ENCODE measurements around the gene DUS2.

The DUS2 gene

DNA sequence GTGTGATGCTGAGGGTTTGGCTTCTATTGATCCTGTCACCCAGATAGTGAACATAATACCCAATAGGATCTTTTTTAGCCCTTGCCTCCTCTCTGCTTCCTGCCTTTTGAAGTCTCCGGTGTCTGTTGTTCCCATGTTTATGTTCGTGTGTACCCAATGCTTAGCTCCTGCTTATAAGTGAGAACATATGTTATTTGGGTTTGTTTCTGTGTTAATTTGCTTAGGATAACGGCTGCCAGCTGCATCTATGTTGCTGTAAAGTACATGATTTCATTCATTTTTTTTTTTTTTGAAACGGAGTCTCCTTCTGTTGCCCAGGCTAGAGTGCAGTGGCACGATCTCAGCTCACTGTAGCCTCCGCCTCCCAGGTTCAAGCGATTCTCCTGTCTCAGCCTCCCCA lies 23.0 kb downstream of the DUS2 start:
- DNase-seq (ENCODE audit: low spot score), result no peak

DNA sequence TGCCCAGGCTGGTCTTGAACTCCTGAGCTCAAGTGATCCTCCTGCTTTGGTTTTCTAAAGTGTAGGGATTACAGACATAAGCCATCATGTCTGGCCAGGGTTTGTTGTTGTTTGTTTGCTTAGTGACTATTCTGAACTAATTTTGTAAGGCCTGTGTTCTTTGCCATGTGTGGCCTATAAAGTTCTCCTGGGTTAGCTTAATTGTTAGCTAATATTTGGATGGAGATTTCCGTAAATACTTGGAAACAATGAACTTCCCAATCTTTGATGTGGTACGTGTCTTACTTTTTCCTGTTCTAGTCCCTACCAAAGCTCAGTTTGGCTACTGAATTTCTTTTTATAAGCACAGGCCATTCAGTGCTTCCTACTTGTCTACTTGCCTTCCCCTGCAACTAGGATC lies 24.9 kb downstream of the DUS2 start:
- no peak for DNase-seq (ENCODE audit: low spot score)

DNA sequence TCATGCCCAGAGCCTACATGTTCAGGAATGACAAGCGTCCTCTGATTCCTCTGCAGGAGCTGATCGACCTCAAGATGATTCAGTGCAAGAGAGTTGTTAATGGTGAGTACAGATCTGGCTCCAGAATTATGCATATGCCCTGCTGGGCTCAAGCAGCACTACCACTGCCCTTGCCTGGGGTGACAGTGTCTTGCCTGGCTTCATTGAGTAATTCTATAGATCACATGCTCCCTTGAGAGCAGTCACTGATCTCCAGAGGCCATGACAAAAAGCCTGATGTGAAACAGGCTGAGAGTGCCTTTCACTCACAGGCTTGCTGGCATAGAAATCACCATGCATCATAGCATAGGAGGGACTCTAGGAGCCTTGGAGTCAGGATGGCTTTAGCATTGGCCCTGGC lies 26.4 kb downstream of the DUS2 start:
- DNase-seq (ENCODE audit: low spot score), result no peak

DNA sequence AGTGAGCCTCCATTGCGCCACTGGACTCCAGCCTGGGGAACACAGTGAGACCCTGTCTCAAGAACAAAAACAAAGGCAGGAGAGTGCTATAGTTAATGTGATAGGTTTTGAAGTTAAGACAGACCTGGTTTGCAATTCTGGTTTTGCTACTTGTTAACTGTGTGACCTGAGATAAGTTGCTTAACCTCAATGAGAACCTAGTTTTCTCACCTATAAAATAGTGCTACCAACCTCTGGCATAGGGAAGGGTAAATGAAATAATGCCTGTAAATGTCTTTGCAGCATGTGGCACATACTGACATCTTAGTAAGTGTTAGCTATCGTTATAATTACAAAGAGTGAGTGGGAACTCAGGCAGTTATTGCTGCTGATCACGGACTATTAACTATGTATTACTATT lies 32.3 kb downstream of the DUS2 start:
- DNase-seq (ENCODE audit: low spot score), result no peak

DNA sequence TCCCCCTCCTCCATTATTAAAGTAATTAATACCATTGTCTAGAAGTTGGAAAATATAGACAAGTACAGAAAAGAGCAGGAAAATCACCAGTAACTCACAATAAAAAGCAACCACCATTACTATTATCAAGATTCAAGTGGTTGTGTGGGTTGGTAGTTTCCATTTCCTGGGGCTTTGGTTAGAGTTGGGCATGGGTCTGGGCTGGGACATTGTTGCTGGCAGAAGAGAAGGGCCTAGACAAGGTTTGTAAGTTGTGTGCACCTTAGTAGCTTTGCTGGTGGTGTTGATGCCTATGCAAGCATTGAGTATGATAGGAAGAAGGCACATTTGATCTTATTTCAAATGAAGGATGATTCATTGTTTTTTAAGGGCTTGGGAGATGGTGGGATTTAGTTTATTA lies 36.7 kb downstream of the DUS2 start:
- DNase-seq (ENCODE audit: low spot score), result no peak

DNA sequence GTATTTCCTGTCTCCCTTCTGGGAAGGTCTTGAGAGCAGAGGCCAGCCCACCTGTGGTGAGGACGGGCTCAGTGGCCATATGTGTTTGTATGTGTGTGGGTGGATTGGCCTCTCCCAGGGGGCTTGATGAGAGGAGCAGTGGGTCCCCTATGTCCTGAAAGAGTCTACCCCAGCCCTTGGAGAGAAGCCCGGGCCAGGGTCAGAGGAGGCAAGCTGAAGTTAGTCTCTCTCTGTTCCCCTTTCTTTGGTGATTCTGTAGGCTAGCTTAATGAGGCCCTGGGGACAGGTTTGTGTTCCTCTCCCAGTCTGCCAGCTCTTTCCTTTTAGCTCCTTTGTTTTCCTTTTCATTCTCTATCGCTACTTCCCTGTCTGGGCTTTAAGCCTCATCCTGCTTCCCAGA lies 38.3 kb downstream of the DUS2 start:
- DNase-seq (ENCODE audit: low spot score), result no peak

DNA sequence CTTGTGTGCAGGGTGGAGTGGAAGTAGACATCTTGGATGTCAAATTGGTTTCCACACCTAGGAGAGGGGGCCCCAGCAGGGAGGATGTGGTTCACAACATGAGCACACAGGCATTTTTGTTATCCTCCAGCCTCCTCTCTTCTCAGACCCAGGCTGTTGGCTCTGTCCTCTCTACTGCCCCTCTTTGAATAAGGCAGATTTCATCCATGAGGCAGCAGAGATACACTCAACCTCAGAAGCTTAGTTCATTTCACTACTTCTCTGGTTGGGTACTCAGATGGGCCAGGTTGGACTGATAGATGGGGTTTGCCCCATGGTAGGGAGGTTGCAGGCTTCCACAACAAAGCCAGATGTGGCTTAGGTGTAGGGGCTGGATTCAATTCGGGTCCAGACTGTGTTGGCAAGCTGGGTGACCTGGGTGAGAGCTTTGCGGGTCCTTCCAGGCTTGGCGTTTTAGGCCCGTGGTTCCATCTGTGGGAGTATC lies 39.9 kb downstream of the DUS2 start:
- DNase-seq (ENCODE audit: low spot score), result no peak

DNA sequence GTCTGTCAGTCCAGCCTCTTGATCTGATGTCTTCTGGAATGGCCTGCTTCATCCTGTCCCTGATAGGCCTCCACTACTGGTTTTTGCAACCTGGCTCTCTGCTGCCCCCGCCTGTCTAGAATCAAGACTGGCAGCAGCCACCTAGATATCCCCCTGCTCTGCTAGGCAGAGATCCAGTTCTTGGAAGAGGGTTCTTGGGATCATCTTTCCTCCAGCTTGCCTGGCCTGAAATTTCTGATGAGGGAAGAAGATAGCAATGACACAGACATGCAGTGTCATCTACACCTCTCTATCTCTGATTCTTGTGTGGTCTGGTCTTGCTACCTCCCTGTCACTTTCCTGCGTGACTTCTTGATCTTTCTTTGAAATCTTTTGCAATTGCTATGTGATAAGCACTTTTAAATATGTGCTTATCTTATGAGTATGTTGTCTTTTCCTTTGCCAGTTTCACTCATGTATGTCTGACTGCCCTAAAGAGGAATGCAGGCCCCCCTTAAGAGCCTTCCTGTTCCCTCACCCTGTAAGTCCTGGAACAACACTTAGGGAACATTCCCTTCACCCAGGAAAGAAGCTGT lies 41.8 kb downstream of the DUS2 start:
- peak; percentile 68 for DNase-seq (ENCODE audit: low spot score)

DNA sequence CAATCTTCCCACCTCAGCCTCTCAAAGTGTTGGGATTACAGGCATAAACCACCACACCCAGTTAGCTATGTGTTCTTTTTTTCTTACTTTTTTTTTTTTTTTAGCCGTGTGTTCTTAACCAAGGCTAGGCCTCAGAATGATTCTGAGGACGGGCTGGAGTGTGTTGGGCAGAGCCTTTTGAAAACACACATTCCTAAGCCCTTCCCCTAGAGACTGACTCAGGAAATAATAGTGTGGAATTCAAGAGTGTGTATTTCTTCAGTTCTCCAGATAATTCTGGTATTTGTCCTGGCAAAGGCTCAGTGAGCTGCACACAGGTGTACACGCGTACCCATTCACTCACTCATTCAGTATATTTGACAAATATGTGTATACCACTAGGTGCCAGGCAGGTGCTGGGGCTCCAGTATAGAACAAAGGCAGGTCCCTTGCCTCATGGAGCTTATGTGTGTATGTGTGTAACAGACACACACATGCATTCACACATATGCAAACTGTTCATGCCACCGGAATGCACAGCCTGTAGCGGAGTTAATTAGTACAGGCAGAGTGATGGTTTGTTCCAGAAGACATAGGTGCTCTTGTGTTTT lies 42.7 kb downstream of the DUS2 start:
- no peak for DNase-seq (ENCODE audit: low spot score)

DNA sequence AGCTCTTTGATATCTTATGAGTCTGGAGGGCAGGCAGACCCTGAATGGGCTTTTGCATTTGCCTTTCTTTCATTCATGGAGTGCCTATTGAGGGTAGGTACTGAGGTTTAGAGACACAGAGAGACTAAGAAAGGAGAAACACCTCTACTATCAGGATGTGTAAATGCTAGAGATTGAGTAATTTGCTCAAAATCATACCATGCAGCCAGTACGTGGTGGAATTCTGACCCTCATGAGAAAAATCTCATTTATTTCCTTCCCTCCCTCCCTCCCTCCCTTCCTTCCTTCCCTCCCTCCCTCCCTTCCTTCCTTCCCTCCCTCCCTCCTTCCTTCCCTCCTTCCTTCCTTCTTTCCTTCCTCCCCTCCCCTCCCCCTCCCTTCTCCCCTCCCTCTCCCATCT lies 43.7 kb downstream of the DUS2 start:
- DNase-seq (ENCODE audit: low spot score), result no peak

DNA sequence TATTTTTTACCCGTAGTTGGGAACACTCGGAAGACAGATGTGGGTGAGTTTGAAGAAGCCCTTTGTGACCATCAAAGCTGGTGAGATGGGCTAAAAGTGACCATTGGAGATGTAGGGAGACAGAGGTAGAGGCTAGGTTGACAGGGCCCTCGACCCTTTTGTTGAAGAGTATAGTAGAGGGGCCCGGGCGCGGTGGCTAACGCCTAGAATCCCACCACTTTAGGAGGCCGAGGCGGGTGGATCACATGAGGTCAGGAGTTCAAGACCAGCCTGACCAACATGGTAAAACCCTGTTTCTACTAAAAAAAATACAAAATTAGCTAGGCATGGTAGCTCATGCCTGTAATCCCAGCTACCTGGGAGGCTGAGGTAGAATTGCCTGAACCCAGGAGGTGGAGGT lies 45.8 kb downstream of the DUS2 start:
- no peak for DNase-seq (ENCODE audit: low spot score)

DNA sequence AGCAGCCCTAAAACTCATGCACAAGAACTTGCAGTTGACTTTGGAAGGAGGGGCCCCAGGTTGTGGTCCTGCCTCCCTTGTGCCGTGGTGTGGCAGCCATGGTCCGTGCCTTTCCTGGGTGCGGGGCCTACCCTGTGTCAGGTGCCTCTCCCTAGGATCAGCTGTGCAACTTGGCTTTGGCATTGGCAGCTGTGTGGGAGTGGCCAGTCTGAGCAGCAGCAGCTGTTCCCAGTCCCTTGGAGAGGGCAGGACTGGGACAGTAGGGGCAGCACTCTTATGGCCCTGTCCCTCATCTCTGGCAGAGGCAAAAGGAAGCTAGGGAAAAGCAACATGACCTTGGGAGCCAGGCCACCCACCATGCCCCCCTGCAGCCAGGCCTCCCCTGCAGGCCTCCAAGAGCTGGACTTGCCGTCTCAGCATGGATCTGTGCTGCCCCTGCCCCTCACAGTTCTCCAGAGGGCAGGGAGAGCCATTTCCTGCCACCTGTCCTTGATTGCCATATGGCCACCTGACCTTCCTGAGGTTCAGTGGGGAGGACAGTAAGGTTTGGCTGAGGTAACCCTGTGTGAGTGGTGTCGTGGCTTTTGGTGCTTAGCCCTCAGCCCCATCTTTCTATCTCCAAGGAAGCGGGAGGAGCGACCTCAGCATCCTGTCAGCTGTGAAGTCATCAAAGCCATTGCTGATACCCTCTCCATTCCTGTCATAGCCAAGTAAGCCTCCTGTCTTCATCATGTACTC lies 46.6 kb downstream of the DUS2 start:
- DNase-seq (ENCODE audit: low spot score), result no peak

DNA sequence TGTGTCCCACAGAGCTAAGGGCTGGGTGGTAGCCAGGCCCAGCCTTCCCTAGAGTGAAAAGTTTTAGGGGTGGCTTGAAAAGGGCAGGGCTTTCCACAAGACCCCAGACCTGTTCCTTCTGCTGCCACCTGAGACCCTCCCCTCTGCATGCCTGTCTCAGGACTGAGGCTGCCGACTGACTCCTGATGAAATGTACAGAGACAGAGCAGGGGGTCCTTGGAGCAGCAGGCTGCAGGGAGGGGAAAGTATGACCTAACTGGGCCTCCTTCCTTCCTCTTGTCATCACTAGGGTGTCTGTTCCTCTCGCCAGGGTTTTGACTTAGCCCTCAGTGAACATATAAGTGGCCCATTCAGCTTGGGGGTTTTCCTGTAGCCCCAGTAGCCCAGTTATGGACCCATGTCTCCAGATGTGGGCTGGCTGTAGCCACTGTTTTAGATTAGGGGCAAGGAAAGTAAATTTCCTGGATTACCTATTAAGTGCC lies 47.2 kb downstream of the DUS2 start:
- no peak for DNase-seq (ENCODE audit: low spot score)

DNA sequence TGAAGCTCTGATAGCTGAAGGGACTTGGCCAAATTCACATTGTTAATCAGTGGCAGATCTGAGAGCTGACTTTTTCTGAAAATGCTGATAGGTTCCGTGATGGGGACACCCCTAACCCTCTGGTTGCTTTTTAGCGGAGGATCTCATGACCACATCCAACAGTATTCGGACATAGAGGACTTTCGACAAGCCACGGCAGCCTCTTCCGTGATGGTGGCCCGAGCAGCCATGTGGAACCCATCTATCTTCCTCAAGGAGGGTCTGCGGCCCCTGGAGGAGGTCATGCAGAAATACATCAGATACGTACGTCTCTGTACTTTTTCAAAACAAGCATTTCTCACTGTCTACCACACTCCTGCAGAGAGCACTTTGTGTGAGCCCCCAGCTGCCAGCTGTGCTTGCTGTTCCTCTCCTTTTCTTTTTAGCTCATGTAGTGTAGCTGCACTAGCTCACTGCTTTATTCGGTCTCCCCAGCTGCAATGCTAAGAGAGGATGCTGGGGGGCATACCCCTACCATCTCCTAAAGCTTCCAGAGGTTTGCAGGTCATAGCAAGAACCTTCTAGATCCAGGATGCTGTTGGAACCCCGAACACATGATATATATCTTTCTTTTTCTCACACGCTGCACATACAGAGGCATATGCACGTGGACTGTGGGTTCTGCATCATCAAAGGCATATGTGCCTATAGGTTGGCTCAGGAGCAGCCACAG lies 47.9 kb downstream of the DUS2 start:
- DNase-seq (ENCODE audit: low spot score), result no peak

DNA sequence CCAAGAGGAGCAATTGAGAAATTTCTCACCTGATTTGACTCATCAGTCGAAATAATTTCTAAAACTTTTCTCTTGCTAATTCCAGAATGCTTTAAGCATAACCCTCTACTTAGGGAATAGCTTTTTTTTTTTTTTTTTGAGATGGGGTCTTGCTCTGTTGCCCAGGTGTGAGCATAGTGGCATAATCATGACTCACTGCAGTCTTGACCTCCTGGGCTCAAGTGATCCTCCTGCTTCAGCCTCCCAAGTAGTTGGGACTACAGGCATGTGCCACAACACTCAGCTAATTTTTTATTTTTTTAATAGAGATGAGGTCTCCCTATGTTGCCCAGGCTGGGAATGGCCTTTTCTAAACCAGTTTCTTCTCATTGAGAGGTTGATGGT lies 48.4 kb downstream of the DUS2 start:
- DNase-seq (ENCODE audit: low spot score), result no peak

DNA sequence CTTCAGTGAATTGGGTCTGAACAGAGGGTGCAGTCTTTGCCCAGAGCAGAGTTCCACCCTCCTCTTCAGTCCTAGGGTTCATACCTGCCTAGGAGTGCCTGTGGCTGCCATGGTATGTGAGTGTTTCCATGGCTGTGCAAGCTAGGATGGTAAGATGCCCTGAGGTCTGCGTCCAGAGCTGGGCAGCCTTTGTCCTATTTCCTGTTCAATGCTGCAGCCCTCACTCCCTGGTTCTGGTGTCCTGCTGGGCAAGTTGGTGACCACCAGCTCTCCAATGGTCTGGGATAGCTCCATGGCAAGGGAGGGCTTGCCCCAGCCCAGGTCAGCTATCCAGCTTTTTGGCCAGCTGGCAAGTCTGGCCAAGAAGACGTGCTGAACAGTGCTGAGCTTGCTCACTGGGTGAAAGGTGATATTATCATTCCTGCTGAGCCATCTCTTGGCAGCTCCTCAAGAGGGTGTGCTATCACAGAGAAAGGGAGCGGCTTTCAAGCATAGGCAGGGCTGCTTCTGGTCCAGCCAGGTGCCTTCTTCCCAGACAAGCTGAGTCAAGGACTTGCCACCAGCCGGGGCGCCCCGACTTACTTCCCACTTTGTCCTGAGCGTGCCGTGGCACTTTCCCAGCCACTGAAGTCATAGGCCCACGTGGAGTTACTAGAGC lies 49.1 kb downstream of the DUS2 start:
- no peak for DNase-seq (ENCODE audit: low spot score)

DNA sequence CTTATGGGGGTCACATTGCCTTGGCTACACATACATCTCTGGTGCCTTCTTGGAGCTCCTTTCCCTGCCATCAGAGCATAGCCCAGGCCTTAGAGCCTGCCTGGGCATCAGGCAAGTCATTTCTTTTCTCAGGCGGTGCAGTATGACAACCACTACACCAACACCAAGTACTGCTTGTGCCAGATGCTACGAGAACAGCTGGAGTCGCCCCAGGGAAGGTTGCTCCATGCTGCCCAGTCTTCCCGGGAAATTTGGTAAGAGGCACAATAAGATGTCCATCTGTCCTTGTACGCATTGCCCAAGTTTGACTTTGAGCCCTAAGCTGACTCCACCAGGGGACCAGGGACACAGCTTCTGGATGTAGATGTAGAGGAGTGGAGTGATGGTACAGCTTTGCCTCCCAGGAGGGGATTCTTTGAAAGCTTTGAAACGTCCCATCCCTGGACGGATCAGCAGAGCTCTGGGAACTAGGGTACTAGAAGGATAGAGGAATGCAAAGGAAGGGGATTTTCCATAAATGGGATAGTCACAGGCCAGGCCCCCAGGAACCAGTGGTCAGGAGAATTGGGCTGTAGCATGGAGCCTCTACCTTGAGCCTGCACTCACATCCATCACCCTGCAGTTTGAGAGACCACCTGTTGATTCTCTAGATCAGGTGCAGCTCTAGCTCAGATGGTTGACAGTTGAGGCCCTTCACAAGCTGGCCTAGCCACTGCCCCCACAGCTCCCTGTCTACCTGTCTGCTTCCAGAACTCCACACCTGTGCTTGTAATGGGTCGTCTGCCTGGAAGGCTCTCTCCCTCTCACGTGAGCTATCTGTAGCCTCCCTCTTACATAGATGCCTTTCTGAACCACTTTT lies 51.0 kb downstream of the DUS2 start:
- no peak for DNase-seq (ENCODE audit: low spot score)

DNA sequence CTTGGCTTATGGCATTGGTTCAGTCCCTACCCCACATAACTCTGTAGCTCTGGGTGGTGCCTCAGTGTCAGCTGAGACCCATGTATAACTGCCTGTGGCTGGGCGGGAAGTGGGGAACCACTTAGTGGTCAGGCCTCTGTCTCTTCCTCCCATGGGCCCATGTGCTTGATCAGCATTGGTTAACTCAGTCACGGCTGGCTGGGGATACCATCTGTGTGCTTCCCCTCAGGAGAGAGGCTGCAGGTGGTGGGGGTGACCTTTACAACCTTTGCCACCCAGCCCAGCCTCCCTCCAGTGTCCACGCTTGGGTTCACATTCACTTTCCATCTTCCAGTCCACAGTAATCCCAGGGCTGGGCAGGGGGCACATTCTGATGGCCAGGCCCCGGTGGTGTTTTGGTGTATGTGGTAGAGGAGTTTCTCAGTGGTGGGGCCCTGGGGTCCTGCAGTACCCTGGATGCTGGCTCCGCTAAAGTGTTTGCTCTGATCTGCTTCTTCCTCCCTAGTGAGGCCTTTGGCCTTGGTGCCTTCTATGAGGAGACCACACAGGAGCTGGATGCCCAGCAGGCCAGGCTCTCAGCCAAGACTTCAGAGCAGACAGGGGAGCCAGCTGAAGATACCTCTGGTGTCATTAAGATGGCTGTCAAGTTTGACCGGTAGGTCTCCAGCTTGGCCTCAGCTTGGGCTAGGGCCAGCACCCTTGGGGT lies 51.9 kb downstream of the DUS2 start:
- no peak for DNase-seq (ENCODE audit: low spot score)

DNA sequence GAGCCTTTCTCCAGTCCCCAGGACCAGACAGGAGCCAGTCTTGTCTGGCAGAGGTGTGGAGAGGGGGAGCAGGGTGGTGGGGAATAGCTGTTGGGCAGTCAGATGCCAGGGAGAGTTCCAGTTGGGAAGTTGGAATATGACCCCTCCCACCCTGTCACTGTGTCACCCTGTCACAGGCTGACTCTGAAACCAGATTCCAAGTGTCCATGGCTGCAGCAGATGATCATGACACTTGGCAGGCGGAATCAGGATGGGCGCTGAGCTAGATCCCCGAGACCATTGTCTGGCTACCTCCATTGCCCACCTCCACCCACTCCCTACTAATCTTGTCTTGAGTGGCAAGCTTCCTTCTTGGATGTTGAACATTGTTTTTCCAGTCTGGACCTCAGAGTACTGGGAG lies 52.9 kb downstream of the DUS2 start:
- DNase-seq (ENCODE audit: low spot score), result no peak

DNA sequence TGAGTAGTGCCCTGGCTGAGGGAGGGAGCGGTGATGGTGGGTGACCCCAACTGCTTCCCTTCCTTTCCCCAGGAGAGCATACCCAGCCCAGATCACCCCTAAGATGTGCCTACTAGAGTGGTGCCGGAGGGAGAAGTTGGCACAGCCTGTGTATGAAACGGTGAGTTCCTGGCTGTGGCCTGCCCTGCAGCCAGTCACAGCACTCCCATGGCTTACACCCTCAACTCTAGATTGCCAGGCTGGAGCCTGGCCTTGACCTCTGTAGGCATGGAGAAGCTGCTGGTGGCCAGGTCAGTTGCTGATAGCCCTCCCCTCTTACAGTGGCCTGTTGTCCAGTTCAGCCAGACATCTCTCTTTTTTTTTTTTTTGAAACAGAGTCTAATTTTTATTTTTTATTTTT lies 53.5 kb downstream of the DUS2 start:
- DNase-seq (ENCODE audit: low spot score), result no peak
